ENCODE results near the gene TTC9B. TPM values are rescaled to one million over a fixed set of nuclear protein-coding genes. Genes with fewer than 3 reads are reported as not detected.

The TTC9B gene
- total RNA-seq, 1 donor from 2014 or later: not detected

GRCh38 chr19:40204381-40204780 lies 13.8 kb downstream of the TTC9B start:
- Histone ChIP-seq H3K4me3 (ENCODE audit: low read length in 3 of 3) (no peak overlapping the region), H3K36me3 (ENCODE audit: control insufficient read depth in 3 of 3, insufficient read depth in 3 of 3, low read length in 3 of 3) (peaks cover 17 to 35% (median 28%) of the 10 kb centered on the region in 3 donors), H3K9ac (ENCODE audit: low read depth in 1 of 3, low read length in 3 of 3) (no peak overlapping the region), H3K9me3 (ENCODE audit: control insufficient read depth in 3 of 3, low read length in 3 of 3) (no peaks in the 10 kb centered on the region), H3K4me1 (ENCODE audit: control insufficient read depth in 3 of 3, insufficient read depth in 3 of 3, low read length in 3 of 3) (no peaks in the 10 kb centered on the region), H3K27me3 (ENCODE audit: control insufficient read depth in 3 of 3, insufficient read depth in 3 of 3, low read length in 3 of 3) (no peaks in the 10 kb centered on the region), H3K27ac (ENCODE audit: low read depth, low read length) (no peak overlapping the region)

GRCh38 chr19:40200341-40201099 lies 17.7 kb downstream of the TTC9B start:
- Histone ChIP-seq H3K4me3 (ENCODE audit: low read length in 3 of 3) (no peak overlapping the region), H3K9me3 (ENCODE audit: control insufficient read depth in 3 of 3, low read length in 3 of 3) (no peaks in the 10 kb centered on the region), H3K27me3 (ENCODE audit: control insufficient read depth in 3 of 3, insufficient read depth in 3 of 3, low read length in 3 of 3) (no peaks in the 10 kb centered on the region), H3K4me1 (ENCODE audit: control insufficient read depth in 3 of 3, insufficient read depth in 3 of 3, low read length in 3 of 3) (no peaks in the 10 kb centered on the region), H3K9ac (ENCODE audit: low read depth in 1 of 3, low read length in 3 of 3) (no peak overlapping the region), H3K27ac (ENCODE audit: low read depth, low read length) (no peak overlapping the region), H3K36me3 (ENCODE audit: control insufficient read depth in 3 of 3, insufficient read depth in 3 of 3, low read length in 3 of 3) (peaks cover 11 to 32% (median 19%) of the 10 kb centered on the region in 3 donors)

GRCh38 chr19:40198272-40198990 lies 19.8 kb downstream of the TTC9B start:
- Histone ChIP-seq H3K4me3 (ENCODE audit: low read length in 3 of 3) (no peak overlapping the region), H3K27ac (ENCODE audit: low read depth, low read length) (no peak overlapping the region), H3K4me1 (ENCODE audit: control insufficient read depth in 3 of 3, insufficient read depth in 3 of 3, low read length in 3 of 3) (peaks cover 0 to 3% (median 0%) of the 10 kb centered on the region in 3 donors), H3K36me3 (ENCODE audit: control insufficient read depth in 3 of 3, insufficient read depth in 3 of 3, low read length in 3 of 3) (peaks cover 3 to 15% (median 8%) of the 10 kb centered on the region in 3 donors), H3K27me3 (ENCODE audit: control insufficient read depth in 3 of 3, insufficient read depth in 3 of 3, low read length in 3 of 3) (no peaks in the 10 kb centered on the region), H3K9ac (ENCODE audit: low read depth in 1 of 3, low read length in 3 of 3) (no peak overlapping the region), H3K9me3 (ENCODE audit: control insufficient read depth in 3 of 3, low read length in 3 of 3) (no peaks in the 10 kb centered on the region)

DNA sequence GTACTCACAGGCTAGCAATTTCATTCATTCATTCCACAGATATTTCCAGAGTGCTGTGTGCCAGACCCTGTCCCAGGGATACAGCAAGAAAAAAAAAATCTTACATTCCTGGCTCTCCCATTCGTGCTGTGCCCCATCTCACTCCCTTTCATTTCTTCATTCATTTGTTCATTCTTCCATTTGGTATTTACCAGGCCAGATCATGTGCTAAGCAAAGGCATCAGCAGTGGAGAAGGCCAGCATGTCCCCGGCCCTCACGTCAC lies 24.7 kb downstream of the TTC9B start:
- H3K4me1 ChIP-seq (ENCODE audit: control insufficient read depth in 3 of 3, insufficient read depth in 3 of 3, low read length in 3 of 3): peaks cover 10 to 18% (median 14%) of the 10 kb centered on the region in 3 donors
- H3K4me3 ChIP-seq (ENCODE audit: low read length in 3 of 3): no peak overlapping the region
- H3K27ac ChIP-seq (ENCODE audit: low read depth, low read length): no peak overlapping the region
- H3K36me3 ChIP-seq (ENCODE audit: control insufficient read depth in 3 of 3, insufficient read depth in 3 of 3, low read length in 3 of 3): peaks cover 0 to 4% (median 2%) of the 10 kb centered on the region in 3 donors
- H3K27me3 ChIP-seq (ENCODE audit: control insufficient read depth in 3 of 3, insufficient read depth in 3 of 3, low read length in 3 of 3): no peaks in the 10 kb centered on the region
- no peak overlapping the region for H3K9ac ChIP-seq (ENCODE audit: low read depth in 1 of 3, low read length in 3 of 3)
- H3K9me3 ChIP-seq (ENCODE audit: control insufficient read depth in 3 of 3, low read length in 3 of 3): no peaks in the 10 kb centered on the region

- Histone ChIP-seq H3K36me3 (ENCODE audit: control insufficient read depth in 3 of 3, insufficient read depth in 3 of 3, low read length in 3 of 3) (peaks cover 0 to 4% (median 2%) of the 10 kb centered on the region in 3 donors), H3K9ac (ENCODE audit: low read depth in 1 of 3, low read length in 3 of 3) (peak overlapping the region; percentile 69 to 78 (median 72)), H3K4me3 (ENCODE audit: low read length in 3 of 3) (peak overlapping the region; percentile 54 to 94 (median 93)), H3K27ac (ENCODE audit: low read depth, low read length) (no peak overlapping the region), H3K4me1 (ENCODE audit: control insufficient read depth in 3 of 3, insufficient read depth in 3 of 3, low read length in 3 of 3) (peaks cover 10 to 18% (median 14%) of the 10 kb centered on the region in 3 donors), H3K27me3 (ENCODE audit: control insufficient read depth in 3 of 3, insufficient read depth in 3 of 3, low read length in 3 of 3) (no peaks in the 10 kb centered on the region), H3K9me3 (ENCODE audit: control insufficient read depth in 3 of 3, low read length in 3 of 3) (no peaks in the 10 kb centered on the region)
Observed at GRCh38 chr19:40192758-40193586, 25.2 kb downstream of the TTC9B start.

GRCh38 chr19:40191836-40192646 lies 26.1 kb downstream of the TTC9B start:
- Histone ChIP-seq H3K4me3 (ENCODE audit: low read length in 3 of 3) (peak overlapping the region; percentile 54 to 94 (median 93)), H3K4me1 (ENCODE audit: control insufficient read depth in 3 of 3, insufficient read depth in 3 of 3, low read length in 3 of 3) (peaks cover 10 to 18% (median 14%) of the 10 kb centered on the region in 3 donors), H3K27ac (ENCODE audit: low read depth, low read length) (no peak overlapping the region), H3K36me3 (ENCODE audit: control insufficient read depth in 3 of 3, insufficient read depth in 3 of 3, low read length in 3 of 3) (peaks cover 0 to 4% (median 2%) of the 10 kb centered on the region in 3 donors), H3K9me3 (ENCODE audit: control insufficient read depth in 3 of 3, low read length in 3 of 3) (no peaks in the 10 kb centered on the region), H3K9ac (ENCODE audit: low read depth in 1 of 3, low read length in 3 of 3) (peak overlapping the region; percentile 69 to 78 (median 72)), H3K27me3 (ENCODE audit: control insufficient read depth in 3 of 3, insufficient read depth in 3 of 3, low read length in 3 of 3) (no peaks in the 10 kb centered on the region)

GRCh38 chr19:40190891-40191835 lies 27.0 kb downstream of the TTC9B start, which contains the start of gene MAP3K10:
TSS of gene MAP3K10 (plus strand) at chr19:40191426. CDS start at chr19:40192032, 606 bp downstream.
- no peaks in the 10 kb centered on the region for H3K9me3 ChIP-seq (ENCODE audit: control insufficient read depth in 3 of 3, low read length in 3 of 3)
- no peaks in the 10 kb centered on the region for H3K27me3 ChIP-seq (ENCODE audit: control insufficient read depth in 3 of 3, insufficient read depth in 3 of 3, low read length in 3 of 3)
- peak within 1 kb of the TSS; percentile 93 for H3K27ac ChIP-seq (ENCODE audit: low read depth, low read length)
- H3K4me3 ChIP-seq (ENCODE audit: low read length in 3 of 3): peak within 1 kb of the TSS; percentile 87 to 94 (median 93)
- H3K4me1 ChIP-seq (ENCODE audit: control insufficient read depth in 3 of 3, insufficient read depth in 3 of 3, low read length in 3 of 3): peaks cover 10 to 18% (median 14%) of the 10 kb centered on the region in 3 donors
- H3K9ac ChIP-seq (ENCODE audit: low read depth in 1 of 3, low read length in 3 of 3): peak within 1 kb of the TSS; percentile 93 to 97 (median 93)
- H3K36me3 ChIP-seq (ENCODE audit: control insufficient read depth in 3 of 3, insufficient read depth in 3 of 3, low read length in 3 of 3): peaks cover 0 to 4% (median 0%) of the 10 kb centered on the region in 3 donors

- Histone ChIP-seq H3K27ac (ENCODE audit: low read depth, low read length) (no peak overlapping the region), H3K36me3 (ENCODE audit: control insufficient read depth in 3 of 3, insufficient read depth in 3 of 3, low read length in 3 of 3) (no peaks in the 10 kb centered on the region), H3K9me3 (ENCODE audit: control insufficient read depth in 3 of 3, low read length in 3 of 3) (no peaks in the 10 kb centered on the region), H3K4me1 (ENCODE audit: control insufficient read depth in 3 of 3, insufficient read depth in 3 of 3, low read length in 3 of 3) (no peaks in the 10 kb centered on the region), H3K27me3 (ENCODE audit: control insufficient read depth in 3 of 3, insufficient read depth in 3 of 3, low read length in 3 of 3) (no peaks in the 10 kb centered on the region), H3K4me3 (ENCODE audit: low read length in 3 of 3) (no peak overlapping the region), H3K9ac (ENCODE audit: low read depth in 1 of 3, low read length in 3 of 3) (no peak overlapping the region)
Observed at GRCh38 chr19:40184273-40184672, 33.9 kb downstream of the TTC9B start.

Measured in skeletal muscle tissue (tissue), 4 donors.